ENCODE results near the gene KDM2B. TPM values are rescaled to one million over a fixed set of nuclear protein-coding genes. Genes with fewer than 3 reads are reported as not detected.

The KDM2B gene
- total and polyA plus RNA-seq, 10 of the 15 experiments (the other 5 are each of a cell fraction or from before 2014, with no cell fraction given), result 13.6 to 124 (median 40.4) TPM

DNA sequence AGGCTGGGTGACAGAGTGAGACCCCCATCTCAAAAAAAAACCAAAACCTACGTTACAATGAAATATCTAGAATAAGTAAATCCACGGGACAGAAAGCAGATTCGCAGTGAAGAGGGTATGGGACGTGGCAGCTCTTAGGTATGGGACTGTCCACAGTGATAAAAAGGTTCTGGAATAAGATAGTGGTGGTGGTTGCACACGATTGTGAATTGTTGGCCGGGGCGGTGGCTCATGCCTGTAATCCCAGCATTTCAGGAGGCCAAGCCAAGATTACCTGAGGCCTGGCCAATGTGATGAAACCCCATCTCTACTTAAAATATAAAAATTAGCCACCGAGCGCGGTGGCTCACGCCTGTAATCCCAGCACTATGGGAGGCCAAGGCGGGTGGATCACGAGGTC is 76.3 kb downstream of the KDM2B start:
- Histone ChIP-seq H3K27ac (ENCODE audit: control insufficient read depth, insufficient read depth) (no peak overlapping the region), H3K4me3 (no peak overlapping the region), H4K20me1 (ENCODE audit: control insufficient read depth, insufficient read depth) (no peaks in the 10 kb centered on the region), H3K9ac (ENCODE audit: control insufficient read depth, insufficient read depth, low read length) (no peak overlapping the region), H3K4me1 (ENCODE audit: control insufficient read depth, insufficient read depth, low read length) (no peaks in the 10 kb centered on the region), H2AFZ (ENCODE audit: control insufficient read depth, low read depth, low read length) (no peak overlapping the region), H3K79me2 (ENCODE audit: control insufficient read depth, insufficient read depth, low read length) (peaks cover 1% of the 10 kb centered on the region), H3K4me2 (ENCODE audit: control insufficient read depth, insufficient read depth) (no peak overlapping the region), H3K27me3 (replicated peaks in 1 of 2; ENCODE audit: control insufficient read depth in 2 of 2, insufficient read depth in 2 of 2, low read length in 1 of 2) (no peaks in the 10 kb centered on the region), H3K9me3 (replicated peaks; ENCODE audit: control insufficient read depth, insufficient read depth, low read length) (no peaks in the 10 kb centered on the region), H3K36me3 (ENCODE audit: control insufficient read depth in 2 of 2, insufficient read depth in 2 of 2, low read length in 1 of 2) (peaks cover 6 to 12% of the 10 kb centered on the region in 2 experiments)
- RAD21 ChIA-PET (ENCODE audit: unreplicated experiment), result no interaction called here
- SMC1A ChIA-PET (ENCODE audit: uncharacterized antibody, unreplicated experiment), result no interaction called here
- FAIRE-seq (no peak), DNase-seq (ENCODE audit: low read depth, low spot score) (no peak), ATAC-seq (no peak)
- CTCF ChIA-PET, result interaction anchor here (2.7 kb wide), 1 partner anchor 10 kb away, joined by 10 read pairs; no protein-coding TSS in a partner anchor
- in situ Hi-C loops (cut with MboI) (no loop called here), intact Hi-C loops (cut with micrococcal nuclease; ENCODE audit: unreplicated experiment) (loop anchor here (5.0 kb wide), 2 partner anchors 33 to 48 kb away; no protein-coding TSS in a partner anchor)
- TF ChIP-seq NR2C1 (IDR thresholded peaks at IDR 0.05) (no peak), MTA2 (IDR thresholded peaks at IDR 0.05; ENCODE audit: low read depth) (no peak), PAX5 (IDR thresholded peaks at IDR 0.05; ENCODE audit: borderline replicate concordance, low read depth, low read length) (no peak), NBN (IDR thresholded peaks at IDR 0.05) (no peak)
- 93% methylated on average over 13 of the region's 13 CpGs for WGBS (ENCODE audit: insufficient coverage, insufficient replicate concordance, low lambda C conversion rate, missing lambda C conversion rate)
- BruUV-seq (replicated peaks), result no TSS peak
- POLR2A ChIA-PET, result no interaction called here

DNA sequence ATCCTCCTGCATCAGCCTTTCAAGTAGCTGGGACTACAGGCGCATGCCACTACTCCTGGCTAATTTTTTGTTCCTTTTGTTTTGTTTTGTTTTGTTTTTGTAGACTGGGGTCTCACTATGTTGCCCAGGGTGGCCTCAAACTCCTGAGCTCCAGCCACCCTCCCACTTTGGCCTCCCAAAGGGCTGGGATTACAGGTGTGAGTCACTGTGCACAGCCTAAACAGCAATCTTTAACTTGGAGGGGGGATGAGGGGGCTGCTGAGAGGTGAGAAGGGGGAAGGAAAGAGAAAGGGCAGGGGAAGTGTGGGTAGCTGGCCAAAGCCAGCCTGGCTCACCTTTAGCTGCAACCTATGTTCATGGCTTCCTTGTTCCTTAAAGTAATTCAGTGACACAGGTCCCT is 77.4 kb downstream of the KDM2B start:
- peaks cover 1% of the 10 kb centered on the region for H3K79me2 ChIP-seq (ENCODE audit: control insufficient read depth, insufficient read depth, low read length)
- no peak overlapping the region for H3K4me3 ChIP-seq
- H2AFZ ChIP-seq (ENCODE audit: control insufficient read depth, low read depth, low read length), result no peak overlapping the region
- no peaks in the 10 kb centered on the region for H4K20me1 ChIP-seq (ENCODE audit: control insufficient read depth, insufficient read depth)
- in situ Hi-C loops (cut with MboI) (no loop called here), intact Hi-C loops (cut with micrococcal nuclease; ENCODE audit: unreplicated experiment) (loop anchor here (5.0 kb wide), 2 partner anchors 34 to 49 kb away; no protein-coding TSS in a partner anchor)
- H3K4me1 ChIP-seq (ENCODE audit: control insufficient read depth, insufficient read depth, low read length), result no peaks in the 10 kb centered on the region
- no peak overlapping the region for H3K27ac ChIP-seq (ENCODE audit: control insufficient read depth, insufficient read depth)
- SMC1A ChIA-PET (ENCODE audit: uncharacterized antibody, unreplicated experiment), result interaction anchor here (1.5 kb wide), 1 partner anchor 49 kb away, joined by 5 read pairs; no protein-coding TSS in a partner anchor
- no TSS peak for BruUV-seq (replicated peaks)
- no peak overlapping the region for H3K9ac ChIP-seq (ENCODE audit: control insufficient read depth, insufficient read depth, low read length)
- POLR2A ChIA-PET, result interaction anchor here (0.6 to 0.7 kb wide), 2 partner anchors 28 to 36 kb away, joined by 3 to 7 read pairs; no protein-coding TSS in a partner anchor
- WGBS (ENCODE audit: insufficient coverage, insufficient replicate concordance, low lambda C conversion rate, missing lambda C conversion rate), result 100% methylated on average over 1 of the region's 1 CpG
- H3K27me3 ChIP-seq (replicated peaks in 1 of 2; ENCODE audit: control insufficient read depth in 2 of 2, insufficient read depth in 2 of 2, low read length in 1 of 2), result no peaks in the 10 kb centered on the region
- H3K4me2 ChIP-seq (ENCODE audit: control insufficient read depth, insufficient read depth), result no peak overlapping the region
- RAD21 ChIA-PET (ENCODE audit: unreplicated experiment), result interaction anchor here (1.0 to 2.2 kb wide), 2 partner anchors 122 to 165 kb away, joined by 4 to 7 read pairs; partner anchors contain the start of gene MORN3
- no peak for FAIRE-seq
- CTCF ChIA-PET, result interaction anchor here (1.3 to 4.7 kb wide), 3 partner anchors 9 to 49 kb away, joined by 5 to 34 read pairs (median 10); no protein-coding TSS in a partner anchor
- no peak for ATAC-seq
- H3K9me3 ChIP-seq (replicated peaks; ENCODE audit: control insufficient read depth, insufficient read depth, low read length), result no peaks in the 10 kb centered on the region
- DNase-seq (ENCODE audit: low read depth, low spot score), result no peak
- H3K36me3 ChIP-seq (ENCODE audit: control insufficient read depth in 2 of 2, insufficient read depth in 2 of 2, low read length in 1 of 2), result peaks cover 3 to 6% of the 10 kb centered on the region in 2 experiments
- TF ChIP-seq LARP7 (IDR thresholded peaks at IDR 0.05), result no peak
- no peak for TF ChIP-seq BCL11A (IDR thresholded peaks at IDR 0.05; ENCODE audit: low read depth, low read length)
- TF ChIP-seq PML (IDR thresholded peaks at IDR 0.05; ENCODE audit: low read length), result no peak
- no peak for TF ChIP-seq CHD1 (IDR thresholded peaks at IDR 0.05; ENCODE audit: low read depth, low read length)
- TF ChIP-seq MEF2A (IDR thresholded peaks at IDR 0.05; ENCODE audit: insufficient read depth, low read depth, low read length), result no peak
- no peak for TF ChIP-seq NFYB (IDR thresholded peaks at IDR 0.05; ENCODE audit: insufficient read depth, low read depth, low read length)
- no peak for TF ChIP-seq TCF12 (IDR thresholded peaks at IDR 0.05; ENCODE audit: low read depth, low read length)
- no peak for TF ChIP-seq HDAC2 (IDR thresholded peaks at IDR 0.05)
- TF ChIP-seq FOXM1 (IDR thresholded peaks at IDR 0.05; ENCODE audit: low read depth, low read length), result no peak
- TF ChIP-seq HCFC1 (IDR thresholded peaks at IDR 0.05; ENCODE audit: low read length), result no peak
- TF ChIP-seq, protein P1, sequence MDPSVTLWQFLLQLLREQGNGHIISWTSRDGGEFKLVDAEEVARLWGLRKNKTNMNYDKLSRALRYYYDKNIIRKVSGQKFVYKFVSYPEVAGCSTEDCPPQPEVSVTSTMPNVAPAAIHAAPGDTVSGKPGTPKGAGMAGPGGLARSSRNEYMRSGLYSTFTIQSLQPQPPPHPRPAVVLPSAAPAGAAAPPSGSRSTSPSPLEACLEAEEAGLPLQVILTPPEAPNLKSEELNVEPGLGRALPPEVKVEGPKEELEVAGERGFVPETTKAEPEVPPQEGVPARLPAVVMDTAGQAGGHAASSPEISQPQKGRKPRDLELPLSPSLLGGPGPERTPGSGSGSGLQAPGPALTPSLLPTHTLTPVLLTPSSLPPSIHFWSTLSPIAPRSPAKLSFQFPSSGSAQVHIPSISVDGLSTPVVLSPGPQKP (IDR thresholded peaks at IDR 0.05; ENCODE audit: low read depth, low read length), result no peak
- TF ChIP-seq BRCA1 (IDR thresholded peaks at IDR 0.05; ENCODE audit: low read depth, low read length), result no peak

All from GM12878 (cell line).